Activated CD4-positive, alpha-beta T cell treated with anti-CD3 and anti-CD28 coated beads, Interleukin-2, amount 50 U/mL, for 24 hours (primary cell): ENCODE data around the gene FAM53B.

Experiments used
- DNase-seq, 2 donors: peaks; one replicate each; pipeline ENCODE4 v3.0.0-alpha.2; 2020; ENCODE audit warnings: low read depth in 1 of 2, low spot score in 1 of 2

Gene FAM53B

GRCh38 chr10:124650820-124651401 is 93.3 kb downstream of the FAM53B start:
- DNase-seq = peak in 1 of 2 donors; percentile 45

GRCh38 chr10:124650263-124650662 is 93.9 kb downstream of the FAM53B start:
- no peak for DNase-seq

- DNase-seq = no peak
Measured at GRCh38 chr10:124649214-124649613, 95.0 kb downstream of the FAM53B start.

DNA sequence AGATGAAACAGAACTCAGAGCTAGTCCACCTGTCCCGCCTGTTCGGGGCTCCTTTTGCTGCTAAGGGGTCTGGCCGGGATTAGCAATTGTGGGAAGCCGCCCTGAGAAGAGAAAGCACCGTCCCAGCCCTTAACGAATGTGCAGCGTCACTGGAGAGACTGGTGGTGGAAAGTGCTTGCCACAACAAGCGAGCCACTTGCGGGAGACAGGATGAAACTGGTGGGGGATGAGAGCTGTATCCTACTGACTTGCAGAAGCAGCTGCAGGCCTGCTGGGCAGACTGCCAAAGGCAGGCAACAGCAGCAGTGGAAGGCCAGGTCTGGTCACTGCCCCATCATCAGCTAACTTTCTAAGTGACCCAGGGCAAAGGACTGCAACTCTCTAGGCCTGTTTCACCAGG is 95.4 kb downstream of the FAM53B start:
- peak in 1 of 2 donors; percentile 37 for DNase-seq

GRCh38 chr10:124648131-124648475 is 96.1 kb downstream of the FAM53B start:
- DNase-seq = no peak

DNA sequence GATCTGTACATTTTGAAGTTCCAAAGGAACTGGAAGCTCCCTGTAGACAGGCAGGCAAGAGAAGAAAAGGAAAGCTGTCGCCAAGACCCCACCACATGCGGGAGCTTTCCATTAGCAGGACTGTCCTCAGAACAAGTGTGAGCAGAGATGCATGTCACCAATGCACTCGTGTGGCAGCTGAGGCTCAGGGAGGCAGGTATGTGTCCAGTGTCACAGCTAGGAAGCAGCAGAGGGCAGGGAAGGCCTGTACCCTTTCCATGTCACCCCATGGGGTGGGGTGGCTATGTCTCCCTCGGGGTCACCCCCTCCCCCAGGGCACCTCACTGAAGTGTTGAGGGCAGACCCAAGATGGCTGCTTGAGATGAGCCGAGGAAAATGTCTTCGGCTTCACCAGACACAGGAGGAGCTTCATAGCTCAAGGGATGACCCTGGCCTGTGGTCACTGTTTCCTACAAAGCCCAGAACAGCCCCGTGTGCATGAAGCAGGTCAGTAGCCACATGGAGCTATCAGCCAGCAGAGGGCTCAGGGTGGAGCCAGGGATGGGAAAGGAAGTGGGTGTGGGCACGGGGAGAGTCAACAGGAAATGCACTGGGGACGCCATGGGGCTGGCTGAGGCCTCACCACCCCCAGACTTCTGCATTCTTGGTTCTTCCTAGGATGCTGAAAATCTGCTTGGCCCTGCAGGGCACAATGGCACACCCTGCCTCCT is 96.6 kb downstream of the FAM53B start:
- peak in 1 of 2 donors; percentile 28 for DNase-seq

DNA sequence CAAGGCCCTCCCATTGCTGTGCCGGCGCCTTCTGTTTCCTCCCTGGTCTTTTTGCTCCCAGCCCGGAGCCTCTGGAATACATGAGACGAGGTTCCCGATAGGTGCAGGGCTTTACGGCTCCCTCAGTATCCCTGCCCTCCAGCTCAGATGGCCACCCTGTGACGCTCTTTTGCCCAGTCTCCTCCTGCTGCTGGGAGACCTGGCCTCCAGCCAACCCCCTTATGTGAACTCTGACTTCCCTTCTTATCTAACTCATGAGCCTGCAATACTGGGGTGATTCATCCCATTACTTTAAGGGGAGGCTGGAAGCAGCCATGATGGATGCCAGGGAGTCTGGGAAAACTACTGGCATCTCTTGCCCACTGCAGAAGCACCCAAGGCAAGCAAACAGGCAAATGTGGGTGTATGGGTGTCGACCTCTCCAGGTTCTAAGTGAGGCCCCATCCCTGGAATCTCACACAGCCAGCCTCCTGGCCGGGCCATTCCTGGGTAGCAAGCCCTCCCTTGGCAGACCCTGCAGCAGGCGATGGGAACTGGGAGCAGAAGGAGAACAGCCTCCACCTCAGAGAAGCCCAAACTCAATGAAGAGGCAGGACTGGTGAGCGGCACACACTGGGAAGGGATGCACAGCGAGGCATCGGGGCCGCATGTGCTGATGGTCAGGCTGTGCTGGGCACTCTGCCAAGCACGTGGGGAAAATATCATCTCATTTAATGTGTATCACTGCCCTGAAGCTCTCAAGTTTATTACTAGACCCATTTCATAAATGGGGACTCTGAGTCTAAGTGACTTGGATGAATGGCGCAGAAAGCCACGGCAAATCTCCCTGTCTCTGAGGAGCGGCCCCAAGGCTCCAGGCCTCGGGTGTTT is 97.5 kb downstream of the FAM53B start:
- no peak for DNase-seq

DNA sequence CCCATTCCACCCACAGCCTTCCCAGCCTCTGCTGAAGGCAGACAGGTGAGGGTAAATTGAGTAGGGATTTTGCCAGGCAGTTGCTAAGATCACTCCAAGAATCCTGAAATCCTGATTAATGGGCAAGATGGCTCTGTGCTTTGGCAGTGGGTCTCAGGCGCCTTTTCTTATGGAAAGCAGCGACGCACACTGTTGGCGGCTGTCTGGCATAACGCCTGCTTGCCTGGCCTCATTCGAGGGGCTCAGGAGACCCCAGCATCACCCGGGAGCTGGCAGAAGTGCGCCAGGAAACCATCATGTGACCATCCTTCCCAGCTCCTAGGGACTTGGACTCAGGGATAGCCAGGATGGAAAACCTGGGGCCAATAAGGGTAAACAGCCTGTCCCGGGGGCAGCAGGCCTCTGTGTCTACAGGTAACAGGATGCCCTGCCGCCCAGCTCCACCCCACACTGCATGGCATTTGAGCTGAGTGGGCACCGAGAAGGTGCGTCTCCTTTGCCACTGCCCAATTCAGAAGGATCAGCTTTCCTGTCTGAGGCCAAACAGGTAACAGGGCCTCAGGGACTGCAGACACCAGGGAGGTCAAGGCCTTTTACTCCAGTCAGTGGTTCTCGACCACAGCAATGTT is 98.6 kb downstream of the FAM53B start:
- no peak for DNase-seq

- no peak for DNase-seq
Measured at GRCh38 chr10:124644771-124645415, 99.3 kb downstream of the FAM53B start.

DNA sequence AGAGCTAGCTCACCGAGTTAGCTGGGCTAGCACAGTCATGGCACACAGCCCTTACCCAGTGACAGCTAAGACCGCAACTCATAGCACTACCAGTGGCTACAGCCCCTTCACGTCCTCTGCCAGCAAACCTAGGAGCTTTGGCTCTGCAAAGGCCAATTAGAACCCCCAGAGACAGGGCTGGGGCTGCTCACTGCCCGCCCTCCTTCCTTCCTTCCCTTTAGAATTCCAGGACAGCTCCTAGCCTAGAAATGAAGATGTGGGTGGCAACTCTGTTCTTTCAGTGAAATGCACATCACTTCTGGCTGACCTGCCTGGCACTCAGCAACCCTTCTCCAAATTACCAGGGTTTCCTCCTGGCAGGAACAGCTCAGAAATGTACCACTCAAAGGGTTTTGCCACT is 99.9 kb downstream of the FAM53B start:
- DNase-seq = no peak

DNA sequence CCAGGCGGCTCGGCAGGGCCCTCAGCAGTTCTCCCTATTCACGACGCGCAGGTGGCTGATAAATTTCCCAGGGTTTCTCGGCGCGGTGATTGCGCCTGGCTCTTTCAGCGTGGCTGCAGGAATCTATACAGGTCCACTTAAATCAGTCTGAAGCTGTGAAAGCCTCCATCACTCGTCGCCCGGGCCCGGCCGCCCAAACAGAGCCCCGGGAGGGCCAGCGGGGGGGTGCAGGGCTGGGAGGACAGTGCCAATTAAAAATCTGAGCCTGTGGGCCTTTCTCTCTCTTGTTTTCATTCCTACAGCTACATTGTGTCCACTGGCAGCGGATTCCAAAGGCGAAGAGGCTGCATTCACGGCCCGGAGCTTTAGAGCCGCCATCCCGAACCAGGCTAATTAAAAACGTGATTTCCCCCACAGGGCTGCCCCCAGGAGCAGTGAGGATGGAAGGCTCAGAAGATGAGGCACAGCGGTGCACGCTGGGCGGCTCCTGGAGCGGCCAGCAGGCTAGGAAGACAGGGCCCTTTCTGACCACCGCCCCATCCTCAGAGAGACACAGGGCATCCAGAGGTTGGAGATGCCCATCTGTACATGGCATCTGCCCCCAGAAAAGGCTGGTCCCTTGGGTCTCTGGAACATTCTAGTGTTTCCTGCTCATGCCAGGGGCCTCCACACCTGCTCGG is 100.7 kb downstream of the FAM53B start:
- DNase-seq = no peak

DNA sequence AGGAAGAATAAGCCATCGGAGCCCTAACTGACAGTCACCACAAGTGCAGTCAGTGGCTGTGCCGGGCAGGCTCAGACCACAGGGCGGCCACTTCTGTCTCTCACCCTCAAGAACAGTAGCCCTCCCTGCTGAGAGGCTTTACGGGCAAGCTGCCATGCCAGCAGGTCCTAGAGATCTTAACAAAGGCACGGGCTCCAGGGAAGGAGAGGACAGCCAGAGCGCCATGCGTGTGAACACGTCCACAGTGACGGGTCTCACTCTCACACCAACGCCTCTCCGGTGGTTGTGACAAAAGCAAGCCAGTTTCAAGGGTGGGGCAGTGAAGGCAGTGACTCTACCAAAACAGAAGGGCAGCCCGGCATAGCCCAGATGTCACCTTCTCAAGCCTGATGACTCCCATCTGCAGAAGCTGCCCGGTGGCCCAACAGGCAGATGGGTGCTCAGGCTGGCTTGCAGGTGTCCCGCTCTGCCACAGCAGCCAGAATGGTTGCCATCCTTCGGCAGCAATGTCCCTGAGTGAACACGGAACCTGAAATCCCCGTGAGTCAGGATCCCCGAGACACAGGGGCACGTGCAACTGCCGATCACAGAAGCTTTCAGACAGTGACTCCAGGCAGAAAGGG is 102.0 kb downstream of the FAM53B start:
- DNase-seq = no peak

- DNase-seq = no peak
Measured at GRCh38 chr10:124641282-124642087, 102.7 kb downstream of the FAM53B start.

DNA sequence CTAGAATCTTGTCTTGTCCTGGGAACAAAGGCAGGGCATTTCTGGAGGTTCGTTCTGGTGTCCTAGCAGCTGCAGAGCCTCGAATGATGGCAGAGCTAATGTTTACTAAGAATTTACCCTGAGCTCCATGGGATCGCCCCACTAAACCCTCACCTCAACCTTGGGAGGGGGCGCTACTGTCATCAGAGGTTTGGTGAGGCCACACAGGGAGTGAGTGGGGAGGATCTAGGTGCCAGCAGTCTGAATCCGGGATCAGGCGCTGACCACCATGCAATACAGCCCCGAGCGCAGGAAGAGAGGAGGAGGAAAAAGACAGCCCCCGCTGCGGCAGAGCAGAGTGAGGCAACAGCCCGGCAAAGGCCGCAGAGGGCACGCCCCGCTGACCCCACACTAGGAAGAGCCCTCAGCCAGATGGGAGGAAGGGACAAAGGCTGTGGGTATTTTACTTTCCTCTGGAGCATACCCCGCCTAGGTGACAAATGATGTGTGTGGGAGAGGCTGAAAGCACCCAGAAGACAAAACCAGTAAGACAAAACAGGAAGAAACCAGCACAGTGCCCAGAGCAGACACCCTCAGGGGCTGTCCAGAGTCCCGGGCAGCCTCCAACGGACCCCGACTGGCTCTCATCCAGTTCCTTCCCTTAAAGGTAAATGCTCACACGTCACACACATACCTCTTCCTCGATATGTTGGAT is 103.5 kb downstream of the FAM53B start:
- DNase-seq = no peak

DNA sequence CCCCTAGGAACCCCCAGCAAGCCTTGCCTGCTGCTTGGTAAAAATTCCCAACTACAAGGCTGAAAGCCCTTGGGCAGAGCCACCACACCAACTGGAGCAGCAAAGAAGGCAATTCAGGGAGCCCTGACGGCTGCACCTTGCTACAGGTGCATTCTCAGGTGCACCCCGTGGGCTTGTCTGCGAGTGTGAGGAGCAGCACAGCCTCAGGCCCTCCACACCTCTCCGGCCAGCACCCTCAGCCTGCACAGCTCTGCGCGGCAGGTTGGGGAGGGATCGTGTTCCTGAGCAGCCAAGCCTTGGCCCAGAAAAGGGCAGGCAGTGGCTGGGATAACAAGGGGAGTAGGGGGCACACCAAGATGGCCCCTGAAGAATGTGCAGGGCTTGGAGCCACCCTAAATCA is 104.1 kb downstream of the FAM53B start:
- no peak for DNase-seq

DNA sequence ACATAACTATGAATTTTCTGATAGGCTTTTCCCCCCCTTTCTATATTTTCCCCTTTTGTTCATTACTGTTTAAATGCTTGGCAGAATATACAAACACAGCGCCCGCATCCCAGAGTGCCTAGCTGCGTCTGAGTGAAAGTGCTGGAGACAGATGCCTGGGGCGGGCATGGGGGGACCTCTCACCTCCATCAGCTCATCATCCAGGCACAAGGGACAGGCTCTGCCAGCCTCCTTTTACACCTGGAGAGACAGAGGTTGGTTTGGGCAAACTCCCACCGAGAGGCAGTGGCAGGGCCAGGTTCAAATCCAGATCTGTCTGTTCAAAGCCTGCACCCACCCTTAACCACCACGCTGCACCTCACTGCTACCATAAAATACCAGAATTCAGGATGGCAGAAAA is 104.5 kb downstream of the FAM53B start:
- no peak for DNase-seq

GRCh38 chr10:124639206-124639605 is 105.0 kb downstream of the FAM53B start:
- DNase-seq = no peak

DNA sequence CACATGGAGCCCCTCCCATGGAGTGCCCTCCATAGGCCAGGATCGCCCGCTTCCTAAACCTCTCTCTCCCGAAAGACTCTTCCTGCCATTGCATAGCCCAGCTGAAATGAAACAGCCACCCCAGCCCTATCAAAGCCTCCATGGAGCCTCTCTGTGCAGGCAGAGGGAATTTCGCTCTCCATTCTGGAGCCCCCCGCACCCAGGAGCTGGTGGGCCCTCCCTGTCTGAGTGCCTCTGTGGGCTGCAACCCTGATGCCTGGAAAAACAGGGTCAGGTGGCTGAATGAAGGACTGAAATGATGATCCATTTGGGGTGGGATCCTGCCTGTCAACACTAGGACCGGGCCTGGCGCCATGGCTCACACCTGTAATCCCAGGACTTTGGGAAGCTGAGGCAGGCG is 106.4 kb downstream of the FAM53B start:
- no peak for DNase-seq
